HL-60 (cell line): ENCODE data around the gene TOMM20.

Source experiments
- POLR2AphosphoS5 ChIP-seq: IDR thresholded peaks from 2 replicates; pipeline ENCODE4 v1.6.1; 2012; ENCODE audit warnings: low read depth
- TF ChIP-seq, protein P1 (sequence below): IDR thresholded peaks from 2 replicates; pipeline ENCODE4 v1.6.1; 2012; ENCODE audit warnings: low read depth; ENCODE audit not compliant: insufficient replicate concordance
- TF ChIP-seq, protein P2 (sequence below): IDR thresholded peaks from one replicate; pipeline ENCODE4 v1.5.1; 2011; ENCODE audit warnings: low read length, control low read depth, inconsistent platforms; ENCODE audit not compliant: insufficient read depth

DNA sequence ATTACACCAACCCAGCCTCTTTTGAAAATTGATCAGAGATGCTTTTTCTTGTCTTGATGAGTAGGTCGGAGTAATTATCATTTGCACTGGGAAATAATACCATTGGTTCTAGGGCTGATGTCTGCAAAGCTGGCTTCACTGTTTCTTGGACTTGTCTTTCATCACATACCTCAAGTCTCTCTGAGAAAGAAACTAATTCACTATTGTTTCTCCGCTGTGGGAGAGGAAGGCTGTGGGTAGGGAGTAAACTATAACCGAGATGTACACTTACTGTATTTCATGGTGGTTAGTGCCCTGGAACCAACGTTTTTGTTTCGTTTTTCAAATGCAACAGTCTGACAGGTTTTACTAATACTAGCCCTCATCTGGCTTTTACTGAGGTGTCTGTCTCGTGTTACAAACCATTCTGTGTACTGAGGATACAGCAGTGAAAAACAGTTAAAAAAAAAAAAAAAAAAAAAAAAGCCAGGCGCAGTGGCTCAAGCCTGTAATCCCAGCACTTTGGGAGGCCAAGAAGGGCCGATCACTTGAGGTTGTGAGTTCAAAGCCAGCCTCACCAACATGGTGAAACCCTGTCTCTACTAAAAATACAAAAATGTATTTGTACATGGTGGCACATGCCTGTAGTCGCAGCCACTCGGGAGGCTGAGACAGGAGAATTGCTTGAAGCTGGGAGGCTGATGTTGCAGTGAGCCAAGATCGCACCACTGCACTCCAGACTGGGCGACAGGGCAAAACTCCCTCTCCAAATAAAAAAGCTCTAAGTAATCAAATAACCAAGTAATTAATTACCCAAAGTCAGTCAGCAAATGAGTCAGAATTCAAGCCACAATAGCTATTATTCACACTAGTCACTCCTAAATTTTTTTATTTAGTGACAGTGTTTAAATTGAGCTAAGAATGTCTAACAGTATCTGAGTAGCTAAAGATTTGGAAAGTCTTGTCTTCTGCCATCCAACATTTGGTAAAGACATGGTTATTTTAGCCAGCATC is 23.3 kb downstream of the TOMM20 start:
- TF ChIP-seq, protein P1, sequence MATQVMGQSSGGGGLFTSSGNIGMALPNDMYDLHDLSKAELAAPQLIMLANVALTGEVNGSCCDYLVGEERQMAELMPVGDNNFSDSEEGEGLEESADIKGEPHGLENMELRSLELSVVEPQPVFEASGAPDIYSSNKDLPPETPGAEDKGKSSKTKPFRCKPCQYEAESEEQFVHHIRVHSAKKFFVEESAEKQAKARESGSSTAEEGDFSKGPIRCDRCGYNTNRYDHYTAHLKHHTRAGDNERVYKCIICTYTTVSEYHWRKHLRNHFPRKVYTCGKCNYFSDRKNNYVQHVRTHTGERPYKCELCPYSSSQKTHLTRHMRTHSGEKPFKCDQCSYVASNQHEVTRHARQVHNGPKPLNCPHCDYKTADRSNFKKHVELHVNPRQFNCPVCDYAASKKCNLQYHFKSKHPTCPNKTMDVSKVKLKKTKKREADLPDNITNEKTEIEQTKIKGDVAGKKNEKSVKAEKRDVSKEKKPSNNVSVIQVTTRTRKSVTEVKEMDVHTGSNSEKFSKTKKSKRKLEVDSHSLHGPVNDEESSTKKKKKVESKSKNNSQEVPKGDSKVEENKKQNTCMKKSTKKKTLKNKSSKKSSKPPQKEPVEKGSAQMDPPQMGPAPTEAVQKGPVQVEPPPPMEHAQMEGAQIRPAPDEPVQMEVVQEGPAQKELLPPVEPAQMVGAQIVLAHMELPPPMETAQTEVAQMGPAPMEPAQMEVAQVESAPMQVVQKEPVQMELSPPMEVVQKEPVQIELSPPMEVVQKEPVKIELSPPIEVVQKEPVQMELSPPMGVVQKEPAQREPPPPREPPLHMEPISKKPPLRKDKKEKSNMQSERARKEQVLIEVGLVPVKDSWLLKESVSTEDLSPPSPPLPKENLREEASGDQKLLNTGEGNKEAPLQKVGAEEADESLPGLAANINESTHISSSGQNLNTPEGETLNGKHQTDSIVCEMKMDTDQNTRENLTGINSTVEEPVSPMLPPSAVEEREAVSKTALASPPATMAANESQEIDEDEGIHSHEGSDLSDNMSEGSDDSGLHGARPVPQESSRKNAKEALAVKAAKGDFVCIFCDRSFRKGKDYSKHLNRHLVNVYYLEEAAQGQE = no peak
- TF ChIP-seq, protein P2, sequence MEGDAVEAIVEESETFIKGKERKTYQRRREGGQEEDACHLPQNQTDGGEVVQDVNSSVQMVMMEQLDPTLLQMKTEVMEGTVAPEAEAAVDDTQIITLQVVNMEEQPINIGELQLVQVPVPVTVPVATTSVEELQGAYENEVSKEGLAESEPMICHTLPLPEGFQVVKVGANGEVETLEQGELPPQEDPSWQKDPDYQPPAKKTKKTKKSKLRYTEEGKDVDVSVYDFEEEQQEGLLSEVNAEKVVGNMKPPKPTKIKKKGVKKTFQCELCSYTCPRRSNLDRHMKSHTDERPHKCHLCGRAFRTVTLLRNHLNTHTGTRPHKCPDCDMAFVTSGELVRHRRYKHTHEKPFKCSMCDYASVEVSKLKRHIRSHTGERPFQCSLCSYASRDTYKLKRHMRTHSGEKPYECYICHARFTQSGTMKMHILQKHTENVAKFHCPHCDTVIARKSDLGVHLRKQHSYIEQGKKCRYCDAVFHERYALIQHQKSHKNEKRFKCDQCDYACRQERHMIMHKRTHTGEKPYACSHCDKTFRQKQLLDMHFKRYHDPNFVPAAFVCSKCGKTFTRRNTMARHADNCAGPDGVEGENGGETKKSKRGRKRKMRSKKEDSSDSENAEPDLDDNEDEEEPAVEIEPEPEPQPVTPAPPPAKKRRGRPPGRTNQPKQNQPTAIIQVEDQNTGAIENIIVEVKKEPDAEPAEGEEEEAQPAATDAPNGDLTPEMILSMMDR = no peak
- no peak for TF ChIP-seq POLR2AphosphoS5
